ENCODE results near the gene CPNE5.

CPNE5 gene

GRCh38 chr6:36758516-36759147, 80.6 kb downstream of the CPNE5 start:
- no peak for DNase-seq

DNA sequence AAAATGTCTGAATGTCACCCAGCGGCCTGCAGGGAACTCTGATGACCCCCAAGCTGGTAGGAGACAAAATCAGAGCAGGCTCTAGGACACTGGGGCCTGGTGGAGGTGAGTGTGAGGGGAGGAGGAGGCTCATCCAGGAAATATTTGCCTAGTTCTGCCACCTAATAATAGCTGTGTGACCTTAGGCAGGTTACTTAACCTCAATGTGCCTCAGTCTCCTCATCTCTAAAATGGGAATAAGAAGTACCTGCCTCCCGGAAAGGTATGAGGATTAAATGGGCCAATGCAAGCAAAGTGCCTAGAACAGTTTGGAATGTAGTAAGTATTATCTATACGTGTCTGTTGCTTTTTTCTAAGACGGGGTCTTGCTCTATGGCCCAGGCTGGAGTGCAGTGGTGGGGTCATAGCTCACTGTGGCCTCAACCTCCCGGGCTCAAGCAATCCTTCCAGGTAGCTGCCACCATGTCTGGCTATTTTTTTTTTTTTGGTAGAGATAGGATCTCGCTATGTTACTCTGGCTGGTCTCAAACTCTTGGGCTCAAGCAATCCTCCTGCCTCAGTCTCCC, 81.2 kb downstream of the CPNE5 start:
- DNase-seq = no peak

DNA sequence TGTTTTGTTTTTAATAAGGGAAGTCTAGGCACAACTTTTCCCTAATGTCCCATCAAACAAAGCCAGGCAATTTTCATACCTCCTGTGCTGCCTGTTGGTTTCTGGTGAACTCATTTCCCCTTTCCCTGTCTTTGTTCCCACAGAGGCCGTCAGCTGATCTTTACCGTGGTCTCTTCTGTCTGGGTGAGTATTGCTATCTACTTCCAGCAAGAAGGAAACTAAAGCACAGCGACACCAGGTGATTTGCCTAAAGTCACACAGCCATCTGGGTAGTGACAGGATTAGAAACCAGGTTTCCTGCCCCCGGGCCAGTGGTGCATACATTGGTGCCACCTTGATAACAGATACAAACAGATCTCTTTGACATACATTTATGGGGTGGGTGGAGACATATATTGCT, 82.0 kb downstream of the CPNE5 start:
- no peak for DNase-seq

DNA sequence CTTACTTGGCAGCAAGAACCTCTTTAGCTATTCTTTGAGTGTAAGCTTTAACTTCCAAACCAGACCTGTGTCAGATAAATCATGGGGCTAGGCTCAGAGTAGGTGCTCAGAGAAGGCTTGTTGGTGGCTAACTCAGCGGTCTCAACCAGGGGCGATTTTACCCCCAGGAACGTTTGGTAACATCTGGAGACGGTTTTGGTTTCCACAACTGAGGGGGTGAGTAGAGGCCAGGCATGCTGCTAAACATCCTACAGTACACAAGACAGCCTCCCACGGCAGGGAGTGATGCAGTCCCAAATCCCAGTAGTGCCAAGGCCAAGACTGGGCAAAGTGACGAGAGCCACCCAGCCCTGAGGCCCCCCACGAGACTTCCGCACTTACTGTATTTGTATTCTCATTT, 82.5 kb downstream of the CPNE5 start:
- DNase-seq = no peak

DNA sequence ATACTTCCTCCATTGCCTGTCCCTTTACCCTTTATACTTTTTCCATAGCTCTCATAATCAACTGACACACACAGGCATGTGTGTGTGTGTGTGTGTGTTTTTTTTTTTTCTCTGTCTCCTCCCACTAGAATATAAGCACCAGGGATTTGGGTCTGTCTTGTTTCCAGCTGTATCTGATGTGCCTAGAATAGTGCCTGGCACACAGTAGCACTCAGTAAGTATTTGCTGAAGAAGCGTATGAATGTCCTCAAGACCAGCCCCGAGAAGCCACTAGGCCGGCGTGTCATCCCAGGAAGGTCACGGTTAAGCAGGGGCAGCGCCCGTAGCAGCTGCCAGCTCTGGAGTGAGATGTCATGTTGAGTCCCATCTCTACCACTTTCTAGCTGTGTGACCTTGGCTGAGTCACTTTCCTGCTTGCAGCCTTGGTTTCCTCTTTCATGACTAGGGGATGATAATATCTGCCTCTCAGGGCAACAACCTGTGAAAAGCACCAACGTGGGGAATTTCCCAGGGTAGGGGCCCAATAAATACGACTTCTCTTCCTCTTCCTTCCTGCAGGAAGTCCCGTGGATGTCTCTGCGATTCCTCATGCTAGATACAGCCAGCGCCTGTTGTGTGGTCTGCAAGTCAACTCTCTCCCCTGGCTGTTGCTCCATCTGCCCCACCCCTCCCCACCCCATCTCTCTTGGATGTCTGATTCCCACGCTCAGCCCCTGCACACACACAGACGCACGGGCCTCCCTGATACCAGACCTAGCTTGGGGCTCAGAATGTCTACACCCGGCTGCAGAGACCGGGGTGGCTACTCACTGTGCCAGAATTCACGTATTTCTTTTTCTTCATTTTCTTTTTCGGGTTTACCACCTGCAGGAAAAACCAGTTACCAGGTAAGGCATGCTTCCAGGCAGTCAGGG, 83.6 kb downstream of the CPNE5 start:
- DNase-seq = no peak

GRCh38 chr6:36754582-36755434, 84.4 kb downstream of the CPNE5 start:
- DNase-seq = peak; percentile 2

DNA sequence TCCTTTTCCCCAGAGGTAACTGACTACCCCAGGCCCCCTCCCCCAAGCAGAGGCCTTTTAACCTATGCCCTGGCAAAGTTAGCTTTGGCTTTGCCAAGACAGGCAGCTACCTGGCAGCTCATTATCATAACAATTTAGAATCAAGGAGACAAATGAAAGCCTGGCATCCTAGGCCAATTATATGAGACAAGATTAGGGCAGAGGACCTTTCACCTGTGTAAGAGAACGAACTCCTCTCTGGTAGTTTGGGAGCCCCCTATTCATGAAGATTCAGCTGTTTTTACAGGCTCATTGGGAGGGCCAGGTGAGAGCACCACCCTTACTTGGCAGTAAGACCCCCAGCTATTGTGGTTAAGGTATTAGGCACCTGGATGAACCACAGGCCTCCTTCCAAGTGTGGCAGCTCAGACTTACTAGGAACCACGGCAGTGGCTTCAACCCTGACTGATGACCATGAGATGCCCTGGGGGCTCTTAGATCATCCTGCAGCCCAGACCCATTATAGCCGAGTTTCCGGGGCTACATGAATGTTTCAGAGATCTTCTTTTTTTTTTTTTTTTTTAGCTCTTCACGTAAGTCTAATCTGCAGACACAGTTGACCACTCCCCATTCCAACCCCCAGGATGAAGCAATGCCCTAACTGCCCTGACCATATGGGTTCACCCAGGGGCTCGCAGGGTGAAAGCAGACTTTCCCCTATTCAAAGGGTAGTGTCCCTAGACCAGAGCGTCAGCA, 85.4 kb downstream of the CPNE5 start:
- no peak for DNase-seq

GRCh38 chr6:36752886-36753506, 86.2 kb downstream of the CPNE5 start:
- DNase-seq = no peak

- no peak for DNase-seq
Measured at GRCh38 chr6:36752187-36752885, 86.9 kb downstream of the CPNE5 start.

DNA sequence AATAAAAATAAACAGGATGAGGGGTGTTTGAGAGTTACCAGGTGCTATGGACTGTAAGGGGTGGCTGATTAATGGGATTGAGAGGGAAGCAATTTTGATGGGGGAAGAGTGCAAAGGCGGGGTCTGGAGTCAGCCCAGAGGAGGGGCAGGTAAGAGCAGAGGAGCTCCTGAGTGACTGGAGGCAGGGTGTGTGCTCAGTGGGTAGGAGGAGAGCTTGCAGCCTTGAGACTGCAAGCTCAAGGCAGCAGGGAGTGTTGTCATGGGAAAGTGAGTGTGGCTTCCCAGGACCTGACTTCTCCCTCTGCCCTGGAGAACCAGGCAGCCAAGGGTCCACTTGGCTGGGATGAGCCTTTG, 87.4 kb downstream of the CPNE5 start:
- DNase-seq = no peak

DNA sequence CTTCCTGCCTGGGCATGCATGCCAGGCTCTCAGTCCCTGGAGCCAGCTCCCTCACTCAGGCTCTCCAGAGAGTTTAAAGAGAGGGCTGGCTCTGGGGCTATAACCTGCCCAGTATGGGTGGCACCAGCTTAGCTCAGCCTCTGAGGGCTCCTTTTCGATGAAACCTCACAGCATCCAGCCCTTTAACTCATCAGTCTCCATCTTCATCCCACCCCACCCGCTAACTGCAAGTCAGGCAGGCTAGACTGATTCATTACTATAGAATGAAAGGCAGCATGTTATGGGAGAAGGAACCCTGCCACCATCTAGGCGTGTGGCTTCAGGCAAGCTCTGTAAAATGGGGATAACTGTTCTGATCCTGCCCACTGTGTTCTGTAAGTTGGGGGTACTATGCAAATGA, 88.2 kb downstream of the CPNE5 start:
- no peak for DNase-seq

DNA sequence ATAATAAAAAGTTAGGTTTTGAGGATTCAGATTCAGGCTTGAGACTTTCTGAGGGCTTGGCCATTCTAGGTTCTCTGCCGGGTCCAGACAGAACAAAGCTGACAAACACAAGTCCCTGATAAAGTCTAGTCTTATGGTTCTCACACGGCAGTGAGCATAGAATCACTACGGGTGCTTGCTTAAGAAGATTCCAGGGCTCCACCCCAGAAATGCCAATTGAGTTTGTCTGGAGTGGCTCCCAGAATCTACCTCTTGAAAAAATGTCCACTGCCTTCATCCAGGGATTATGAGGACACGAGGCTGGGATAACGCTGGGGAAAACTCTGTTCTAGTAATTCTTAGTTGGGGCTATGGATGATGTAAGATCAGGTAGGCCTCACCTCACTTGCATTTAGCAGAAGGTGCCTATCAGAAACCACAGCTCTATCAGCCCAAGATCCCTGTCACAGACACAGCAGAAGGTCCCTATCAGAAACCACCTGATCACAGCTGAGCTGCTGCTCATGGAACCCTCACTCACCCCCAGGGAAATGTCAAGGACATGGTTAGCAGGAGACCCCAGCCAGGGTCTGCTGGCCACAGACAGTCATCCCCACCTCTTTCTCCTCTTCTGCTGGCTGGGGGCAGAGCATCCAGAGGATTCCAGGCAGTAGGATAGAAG, 89.3 kb downstream of the CPNE5 start:
- no peak for DNase-seq

DNA sequence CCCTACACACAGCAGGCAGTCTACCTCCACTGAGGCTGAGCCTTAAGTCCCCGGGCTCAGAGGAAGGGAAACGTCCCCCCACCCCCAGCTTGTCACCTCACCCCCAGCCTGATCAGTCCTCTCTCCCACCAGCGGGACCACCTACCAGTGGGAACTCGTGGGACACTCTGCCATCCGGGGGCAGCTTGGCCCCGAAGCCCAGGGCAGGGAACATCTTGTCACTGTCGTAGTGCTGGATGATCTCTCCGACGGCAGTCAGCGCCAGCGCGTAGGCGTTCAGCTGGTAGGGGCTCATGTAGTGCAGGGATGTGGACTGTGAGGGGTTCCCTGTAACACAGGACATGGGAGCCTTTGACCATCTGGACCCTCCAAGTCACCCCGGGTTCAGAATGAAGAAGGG, 93.0 kb downstream of the CPNE5 start:
- DNase-seq = no peak

- DNase-seq = no peak
Measured at GRCh38 chr6:36745836-36746235, 93.4 kb downstream of the CPNE5 start.

DNA sequence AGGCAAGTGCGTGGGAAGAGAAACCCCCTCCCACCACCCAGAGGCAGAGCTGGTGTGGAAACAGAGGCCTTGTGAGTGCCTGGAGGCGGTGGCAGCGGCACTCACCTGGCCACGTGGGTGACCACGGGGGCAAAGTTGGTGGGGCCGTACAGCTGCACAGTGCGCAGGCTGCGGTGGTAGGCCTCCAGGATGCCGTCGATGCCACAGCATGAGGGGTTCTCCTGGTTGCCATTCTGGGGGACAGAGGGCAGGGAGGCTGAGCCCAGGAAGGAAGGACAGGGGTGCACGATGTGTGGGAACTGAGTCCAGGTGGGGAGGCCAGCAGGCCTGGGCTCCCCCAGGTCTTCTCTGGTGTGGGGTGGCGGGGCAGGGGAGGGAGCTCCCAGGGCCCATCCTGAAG, 94.0 kb downstream of the CPNE5 start:
- DNase-seq = no peak

DNA sequence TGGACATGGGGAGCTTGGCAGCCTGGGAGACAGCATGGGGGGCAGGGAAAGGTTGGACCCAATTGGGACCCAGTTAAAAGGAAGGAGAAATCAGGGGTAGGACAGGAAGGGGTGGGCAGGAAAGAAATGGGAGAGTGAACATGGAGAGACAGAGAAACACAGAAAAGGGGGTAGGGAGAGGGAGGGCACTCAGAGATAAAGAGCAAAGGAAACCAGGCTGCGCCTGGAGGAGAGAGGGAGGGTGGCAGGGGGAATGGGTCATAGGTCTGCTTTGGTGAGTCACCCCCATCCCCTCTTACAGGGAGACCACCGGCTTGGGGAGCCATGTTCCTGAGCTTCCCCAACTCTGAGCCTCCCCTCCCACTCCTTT, 95.0 kb downstream of the CPNE5 start:
- DNase-seq = no peak

DNA sequence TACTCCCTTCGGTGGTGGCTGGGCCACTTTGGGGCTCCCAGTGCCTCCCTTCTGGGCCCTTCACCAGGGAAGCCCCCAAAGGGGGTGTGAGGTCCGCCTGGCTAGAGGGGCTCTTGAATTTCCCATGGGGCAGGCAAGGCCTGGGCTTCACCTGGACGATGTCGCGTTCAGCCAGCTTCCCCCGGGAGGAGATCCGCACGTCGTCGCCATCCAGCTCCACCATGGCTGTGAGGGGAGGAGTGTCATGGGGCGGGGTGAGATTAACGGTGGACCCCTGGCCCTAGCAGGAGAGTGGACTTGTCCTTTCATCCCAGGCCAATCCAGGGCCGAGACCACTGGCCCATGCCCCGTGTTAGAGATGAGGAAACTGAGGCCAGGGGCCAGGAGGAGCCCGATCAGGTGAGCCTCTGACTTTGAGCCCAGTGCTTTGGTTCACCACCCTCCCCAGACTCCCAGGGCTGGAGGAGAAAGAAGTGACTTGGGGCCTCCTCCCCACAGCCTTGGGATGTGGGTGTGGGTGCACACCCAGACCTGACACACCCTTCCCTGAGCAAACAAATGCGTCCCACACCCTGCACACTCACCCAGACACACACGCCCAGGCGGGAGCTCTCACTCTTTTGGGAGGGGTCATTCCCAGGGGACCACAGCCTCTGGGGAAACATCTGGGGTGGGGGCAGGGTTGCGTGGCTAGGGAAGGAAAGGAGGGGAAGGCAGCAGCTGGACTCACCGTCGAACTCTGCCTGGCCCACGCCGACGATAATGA, 95.5 kb downstream of the CPNE5 start:
- no peak for DNase-seq

GRCh38 chr6:36743032-36743431, 96.2 kb downstream of the CPNE5 start:
- DNase-seq = no peak

DNA sequence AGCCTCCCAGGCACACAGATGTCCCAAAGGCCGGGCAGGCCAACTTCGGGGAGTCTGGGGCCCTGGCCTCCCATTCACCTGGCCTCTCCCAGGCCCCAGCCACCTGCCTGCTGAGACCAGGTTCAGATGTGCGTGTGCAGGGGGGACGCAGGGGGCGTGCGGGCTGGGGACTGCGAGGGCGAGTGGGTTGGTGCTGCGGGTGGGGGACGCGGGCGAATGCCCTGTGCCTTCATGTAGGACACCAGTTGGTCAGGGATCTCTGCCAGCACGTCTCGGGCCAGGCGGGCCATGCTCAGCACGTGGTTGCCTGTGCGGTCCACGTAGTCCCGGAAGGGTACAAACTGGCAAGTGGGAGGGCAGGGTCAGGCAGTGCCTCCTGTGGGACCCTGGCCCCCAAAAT, 97.1 kb downstream of the CPNE5 start:
- DNase-seq = no peak

GRCh38 chr6:36740818-36741179, 98.4 kb downstream of the CPNE5 start:
- DNase-seq = no peak
